Measurements from ENCODE around the gene CAPN5. TPM values are rescaled to one million over a fixed set of nuclear protein-coding genes. Genes with fewer than 3 reads are reported as not detected.

Gene CAPN5
- total RNA-seq, 1 donor from 2014 or later = 5.2 TPM

DNA sequence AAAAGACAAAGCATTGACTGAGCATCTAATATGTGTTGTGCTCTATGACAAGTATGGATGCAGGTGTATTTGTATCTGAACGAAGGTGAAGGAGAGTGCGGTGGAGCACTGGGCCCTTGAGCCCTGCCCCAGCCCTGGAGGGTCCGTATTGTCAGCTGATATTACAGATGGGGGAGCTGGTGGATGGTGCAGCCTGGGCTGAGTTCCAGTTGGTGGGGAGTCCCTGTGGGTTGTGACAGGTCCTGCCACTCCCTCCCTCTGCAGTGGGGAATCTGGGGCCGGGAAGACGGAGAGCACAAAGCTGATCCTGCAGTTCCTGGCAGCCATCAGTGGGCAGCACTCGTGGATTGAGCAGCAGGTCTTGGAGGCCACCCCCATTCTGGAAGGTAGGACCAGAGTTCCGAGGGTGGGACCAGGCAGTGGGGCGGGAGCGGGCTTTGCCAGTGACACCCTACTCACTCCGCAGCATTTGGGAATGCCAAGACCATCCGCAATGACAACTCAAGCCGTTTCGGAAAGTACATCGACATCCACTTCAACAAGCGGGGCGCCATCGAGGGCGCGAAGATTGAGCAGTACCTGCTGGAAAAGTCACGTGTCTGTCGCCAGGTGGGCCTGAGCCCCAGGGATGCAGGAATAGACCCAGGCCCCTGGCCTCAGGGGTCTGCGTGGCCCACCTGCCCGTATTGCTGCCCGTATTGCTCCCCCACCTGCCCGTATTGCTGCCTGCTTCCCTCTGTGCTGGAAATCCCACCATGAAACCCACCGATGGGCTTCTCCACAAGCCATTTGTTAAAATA lies 89.8 kb downstream of the CAPN5 start:
- Histone ChIP-seq H3K36me3 (ENCODE audit: control insufficient read depth in 3 of 3, insufficient read depth in 3 of 3, low read length in 3 of 3) (no peaks in the 10 kb centered on the region), H3K9me3 (ENCODE audit: control insufficient read depth in 3 of 3, low read length in 3 of 3) (no peaks in the 10 kb centered on the region), H3K27ac (ENCODE audit: low read depth, low read length) (no peak overlapping the region), H3K4me3 (ENCODE audit: low read length in 3 of 3) (no peak overlapping the region), H3K4me1 (ENCODE audit: control insufficient read depth in 3 of 3, insufficient read depth in 3 of 3, low read length in 3 of 3) (peaks cover 19 to 27% (median 22%) of the 10 kb centered on the region in 3 donors), H3K27me3 (ENCODE audit: control insufficient read depth in 3 of 3, insufficient read depth in 3 of 3, low read length in 3 of 3) (peaks cover 0 to 4% (median 0%) of the 10 kb centered on the region in 3 donors), H3K9ac (ENCODE audit: low read depth in 1 of 3, low read length in 3 of 3) (no peak overlapping the region)

DNA sequence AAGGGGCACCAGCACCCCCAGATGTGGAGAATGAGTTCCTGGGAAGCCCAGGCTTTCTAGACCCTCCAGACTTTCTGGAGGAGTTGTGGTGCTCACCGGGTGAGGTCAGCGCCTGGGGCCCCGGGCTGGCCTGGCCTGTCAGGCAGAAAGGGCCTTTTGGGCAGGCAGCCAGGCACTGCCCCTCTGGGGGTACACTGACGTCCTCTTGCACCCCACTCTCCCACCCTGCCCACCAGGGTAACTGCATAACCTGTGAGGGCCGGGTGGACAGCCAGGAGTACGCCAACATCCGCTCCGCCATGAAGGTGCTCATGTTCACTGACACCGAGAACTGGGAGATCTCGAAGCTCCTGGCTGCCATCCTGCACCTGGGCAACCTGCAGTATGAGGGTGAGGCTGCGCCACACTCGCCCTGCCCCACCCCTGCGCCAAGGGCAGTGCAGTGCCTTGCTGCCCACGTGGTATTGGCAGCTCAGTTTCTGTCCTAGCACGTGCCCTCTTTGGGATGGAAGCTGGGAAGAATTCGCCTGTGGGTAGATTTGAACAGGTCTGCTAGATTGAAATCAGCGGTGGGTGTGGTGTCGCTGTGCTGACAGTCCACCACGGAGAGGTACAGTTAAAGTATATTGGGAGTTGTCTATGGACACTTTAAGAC lies 91.4 kb downstream of the CAPN5 start:
- H3K36me3 ChIP-seq (ENCODE audit: control insufficient read depth in 3 of 3, insufficient read depth in 3 of 3, low read length in 3 of 3) = no peaks in the 10 kb centered on the region
- no peak overlapping the region for H3K9ac ChIP-seq (ENCODE audit: low read depth in 1 of 3, low read length in 3 of 3)
- peaks cover 0 to 4% (median 0%) of the 10 kb centered on the region in 3 donors for H3K27me3 ChIP-seq (ENCODE audit: control insufficient read depth in 3 of 3, insufficient read depth in 3 of 3, low read length in 3 of 3)
- H3K9me3 ChIP-seq (ENCODE audit: control insufficient read depth in 3 of 3, low read length in 3 of 3) = no peaks in the 10 kb centered on the region
- no peak overlapping the region for H3K4me3 ChIP-seq (ENCODE audit: low read length in 3 of 3)
- peaks cover 13 to 19% (median 15%) of the 10 kb centered on the region in 3 donors for H3K4me1 ChIP-seq (ENCODE audit: control insufficient read depth in 3 of 3, insufficient read depth in 3 of 3, low read length in 3 of 3)
- no peak overlapping the region for H3K27ac ChIP-seq (ENCODE audit: low read depth, low read length)

GRCh38 chr11:77159219-77159936 lies 92.6 kb downstream of the CAPN5 start:
- no peak overlapping the region for H3K9ac ChIP-seq (ENCODE audit: low read depth in 1 of 3, low read length in 3 of 3)
- no peak overlapping the region for H3K27ac ChIP-seq (ENCODE audit: low read depth, low read length)
- no peaks in the 10 kb centered on the region for H3K36me3 ChIP-seq (ENCODE audit: control insufficient read depth in 3 of 3, insufficient read depth in 3 of 3, low read length in 3 of 3)
- no peaks in the 10 kb centered on the region for H3K9me3 ChIP-seq (ENCODE audit: control insufficient read depth in 3 of 3, low read length in 3 of 3)
- H3K27me3 ChIP-seq (ENCODE audit: control insufficient read depth in 3 of 3, insufficient read depth in 3 of 3, low read length in 3 of 3) = peaks cover 0 to 4% (median 0%) of the 10 kb centered on the region in 3 donors
- peaks cover 2 to 8% (median 3%) of the 10 kb centered on the region in 3 donors for H3K4me1 ChIP-seq (ENCODE audit: control insufficient read depth in 3 of 3, insufficient read depth in 3 of 3, low read length in 3 of 3)
- H3K4me3 ChIP-seq (ENCODE audit: low read length in 3 of 3) = no peak overlapping the region

DNA sequence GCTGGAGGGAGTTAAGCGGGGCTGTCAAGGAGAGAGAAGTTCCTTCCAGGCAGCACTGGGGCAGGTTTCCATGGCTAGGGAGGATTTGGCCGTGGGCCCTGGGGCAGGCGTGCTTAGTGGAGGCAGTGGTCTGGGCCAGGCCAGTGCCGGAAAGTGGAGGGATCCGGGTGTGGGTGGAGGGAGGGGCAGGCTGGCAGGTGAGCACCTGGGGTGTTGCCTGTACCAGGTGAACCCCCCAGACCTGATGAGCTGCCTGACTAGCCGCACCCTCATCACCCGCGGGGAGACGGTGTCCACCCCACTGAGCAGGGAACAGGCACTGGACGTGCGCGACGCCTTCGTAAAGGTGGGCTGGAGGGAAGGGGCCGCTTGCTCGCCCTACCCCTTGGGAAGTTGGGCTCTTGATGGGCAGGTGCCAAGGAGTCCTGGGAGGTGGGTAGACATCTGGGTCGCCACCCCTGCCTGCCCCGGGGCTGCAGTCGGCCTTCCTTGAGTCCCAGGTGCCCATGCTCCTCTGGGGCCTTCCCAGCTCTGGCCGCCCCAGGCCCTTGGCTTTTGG lies 93.2 kb downstream of the CAPN5 start:
- no peak overlapping the region for H3K9ac ChIP-seq (ENCODE audit: low read depth in 1 of 3, low read length in 3 of 3)
- no peak overlapping the region for H3K27ac ChIP-seq (ENCODE audit: low read depth, low read length)
- H3K27me3 ChIP-seq (ENCODE audit: control insufficient read depth in 3 of 3, insufficient read depth in 3 of 3, low read length in 3 of 3) = peaks cover 0 to 4% (median 0%) of the 10 kb centered on the region in 3 donors
- H3K36me3 ChIP-seq (ENCODE audit: control insufficient read depth in 3 of 3, insufficient read depth in 3 of 3, low read length in 3 of 3) = no peaks in the 10 kb centered on the region
- peaks cover 0 to 2% (median 0%) of the 10 kb centered on the region in 3 donors for H3K4me1 ChIP-seq (ENCODE audit: control insufficient read depth in 3 of 3, insufficient read depth in 3 of 3, low read length in 3 of 3)
- no peak overlapping the region for H3K4me3 ChIP-seq (ENCODE audit: low read length in 3 of 3)
- H3K9me3 ChIP-seq (ENCODE audit: control insufficient read depth in 3 of 3, low read length in 3 of 3) = no peaks in the 10 kb centered on the region

DNA sequence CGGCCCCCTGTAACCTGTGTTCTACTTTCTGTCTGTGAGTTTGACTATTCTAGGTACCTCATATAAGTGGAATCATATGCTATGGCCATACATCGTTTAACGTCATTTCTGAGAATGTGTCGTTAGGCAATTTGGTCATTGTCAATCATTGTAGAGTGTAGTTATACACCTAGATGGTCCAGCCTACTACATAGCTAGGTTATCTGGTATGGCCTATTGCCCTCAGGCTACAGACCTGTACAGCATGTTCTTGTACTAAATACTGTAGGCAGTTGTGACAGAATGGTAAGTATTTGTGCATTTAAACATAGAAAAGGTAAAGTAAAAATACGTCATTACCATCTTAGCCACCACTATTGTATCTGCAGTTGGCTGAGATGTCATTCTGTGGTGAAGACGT lies 96.5 kb downstream of the CAPN5 start:
- no peaks in the 10 kb centered on the region for H3K36me3 ChIP-seq (ENCODE audit: control insufficient read depth in 3 of 3, insufficient read depth in 3 of 3, low read length in 3 of 3)

DNA sequence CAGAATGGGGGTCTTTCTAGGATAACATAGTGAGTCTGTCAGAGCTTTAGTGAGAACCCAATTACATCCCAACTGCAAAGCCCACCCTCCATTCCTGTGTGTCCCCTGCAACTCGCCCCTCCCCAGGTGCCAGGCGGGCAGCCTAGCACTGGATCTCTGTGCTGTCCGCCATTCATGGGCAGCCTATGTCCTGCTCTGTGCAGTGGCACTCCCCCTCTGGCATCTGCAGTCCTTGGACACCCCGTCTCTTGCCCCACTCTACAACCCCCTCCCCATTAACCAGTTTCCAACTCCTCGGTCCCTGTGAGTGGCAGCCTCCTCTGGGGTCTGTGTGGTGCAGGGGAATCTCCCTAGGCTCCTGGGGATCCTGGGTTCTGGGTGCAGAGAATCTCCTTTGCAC lies 98.3 kb downstream of the CAPN5 start:
- no peaks in the 10 kb centered on the region for H3K36me3 ChIP-seq (ENCODE audit: control insufficient read depth in 3 of 3, insufficient read depth in 3 of 3, low read length in 3 of 3)

More for the DNA sequence above, 96.5 kb downstream of the CAPN5 start:
- Histone ChIP-seq H3K4me3 (ENCODE audit: low read length in 3 of 3) (no peak overlapping the region), H3K27me3 (ENCODE audit: control insufficient read depth in 3 of 3, insufficient read depth in 3 of 3, low read length in 3 of 3) (peaks cover 0 to 4% (median 0%) of the 10 kb centered on the region in 3 donors), H3K9me3 (ENCODE audit: control insufficient read depth in 3 of 3, low read length in 3 of 3) (no peaks in the 10 kb centered on the region), H3K27ac (ENCODE audit: low read depth, low read length) (no peak overlapping the region), H3K4me1 (ENCODE audit: control insufficient read depth in 3 of 3, insufficient read depth in 3 of 3, low read length in 3 of 3) (no peaks in the 10 kb centered on the region), H3K9ac (ENCODE audit: low read depth in 1 of 3, low read length in 3 of 3) (no peak overlapping the region)

DNA sequence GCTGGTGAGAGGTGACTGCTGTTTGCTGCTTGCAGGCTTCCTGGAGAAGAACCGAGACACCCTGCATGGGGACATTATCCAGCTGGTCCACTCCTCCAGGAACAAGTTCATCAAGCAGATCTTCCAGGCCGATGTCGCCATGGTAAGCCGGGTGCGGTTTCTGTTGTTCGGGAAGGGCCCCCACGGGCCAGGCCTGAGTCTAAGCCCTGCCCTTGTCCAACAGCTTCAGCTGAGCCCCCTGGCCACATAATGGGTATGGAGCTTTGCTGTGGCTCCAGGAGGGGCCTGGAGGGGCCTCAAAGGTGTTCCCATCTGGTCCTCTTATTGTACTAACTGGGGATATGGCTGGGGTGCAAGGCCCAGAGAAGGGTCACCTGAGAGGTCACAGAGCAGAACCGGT lies 99.2 kb downstream of the CAPN5 start:
- H3K27me3 ChIP-seq (ENCODE audit: control insufficient read depth in 3 of 3, insufficient read depth in 3 of 3, low read length in 3 of 3) = no peaks in the 10 kb centered on the region
- no peak overlapping the region for H3K9ac ChIP-seq (ENCODE audit: low read depth in 1 of 3, low read length in 3 of 3)
- H3K27ac ChIP-seq (ENCODE audit: low read depth, low read length) = no peak overlapping the region
- H3K9me3 ChIP-seq (ENCODE audit: control insufficient read depth in 3 of 3, low read length in 3 of 3) = no peaks in the 10 kb centered on the region
- H3K36me3 ChIP-seq (ENCODE audit: control insufficient read depth in 3 of 3, insufficient read depth in 3 of 3, low read length in 3 of 3) = no peaks in the 10 kb centered on the region
- no peaks in the 10 kb centered on the region for H3K4me1 ChIP-seq (ENCODE audit: control insufficient read depth in 3 of 3, insufficient read depth in 3 of 3, low read length in 3 of 3)
- H3K4me3 ChIP-seq (ENCODE audit: low read length in 3 of 3) = no peak overlapping the region

More for the DNA sequence above, 98.3 kb downstream of the CAPN5 start:
- H3K4me1 ChIP-seq (ENCODE audit: control insufficient read depth in 3 of 3, insufficient read depth in 3 of 3, low read length in 3 of 3) = no peaks in the 10 kb centered on the region
- H3K9me3 ChIP-seq (ENCODE audit: control insufficient read depth in 3 of 3, low read length in 3 of 3) = no peaks in the 10 kb centered on the region
- H3K27ac ChIP-seq (ENCODE audit: low read depth, low read length) = no peak overlapping the region
- H3K9ac ChIP-seq (ENCODE audit: low read depth in 1 of 3, low read length in 3 of 3) = no peak overlapping the region
- no peak overlapping the region for H3K4me3 ChIP-seq (ENCODE audit: low read length in 3 of 3)
- no peaks in the 10 kb centered on the region for H3K27me3 ChIP-seq (ENCODE audit: control insufficient read depth in 3 of 3, insufficient read depth in 3 of 3, low read length in 3 of 3)

GRCh38 chr11:77167111-77167626 lies 100.4 kb downstream of the CAPN5 start:
- Histone ChIP-seq H3K9ac (ENCODE audit: low read depth in 1 of 3, low read length in 3 of 3) (no peak overlapping the region), H3K4me1 (ENCODE audit: control insufficient read depth in 3 of 3, insufficient read depth in 3 of 3, low read length in 3 of 3) (peaks cover 0 to 2% (median 0%) of the 10 kb centered on the region in 3 donors), H3K27me3 (ENCODE audit: control insufficient read depth in 3 of 3, insufficient read depth in 3 of 3, low read length in 3 of 3) (no peaks in the 10 kb centered on the region), H3K36me3 (ENCODE audit: control insufficient read depth in 3 of 3, insufficient read depth in 3 of 3, low read length in 3 of 3) (no peaks in the 10 kb centered on the region), H3K4me3 (ENCODE audit: low read length in 3 of 3) (no peak overlapping the region), H3K9me3 (ENCODE audit: control insufficient read depth in 3 of 3, low read length in 3 of 3) (no peaks in the 10 kb centered on the region), H3K27ac (ENCODE audit: low read depth, low read length) (no peak overlapping the region)

DNA sequence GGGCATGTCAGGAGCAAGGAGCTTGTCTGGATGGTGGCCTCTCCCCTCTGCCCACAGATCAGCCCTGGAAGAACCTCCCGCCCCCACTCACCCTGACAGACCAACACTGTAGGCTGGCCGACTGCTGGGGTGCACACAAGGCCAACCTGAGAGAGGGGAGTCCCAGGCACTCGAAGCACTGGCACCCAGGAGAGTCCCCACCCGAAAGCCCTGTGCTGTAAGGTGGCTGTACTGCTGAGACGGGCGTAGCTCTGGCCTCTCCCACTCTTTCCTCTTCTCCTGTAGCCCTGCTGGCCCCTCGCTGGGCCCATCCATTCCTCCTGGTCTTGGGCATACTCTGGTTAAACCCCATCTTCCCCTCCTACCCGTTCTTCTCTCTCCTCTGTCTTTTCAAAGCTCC lies 101.0 kb downstream of the CAPN5 start:
- Histone ChIP-seq H3K9me3 (ENCODE audit: control insufficient read depth in 3 of 3, low read length in 3 of 3) (no peaks in the 10 kb centered on the region), H3K9ac (ENCODE audit: low read depth in 1 of 3, low read length in 3 of 3) (no peak overlapping the region), H3K4me3 (ENCODE audit: low read length in 3 of 3) (no peak overlapping the region), H3K27me3 (ENCODE audit: control insufficient read depth in 3 of 3, insufficient read depth in 3 of 3, low read length in 3 of 3) (no peaks in the 10 kb centered on the region), H3K36me3 (ENCODE audit: control insufficient read depth in 3 of 3, insufficient read depth in 3 of 3, low read length in 3 of 3) (no peaks in the 10 kb centered on the region), H3K4me1 (ENCODE audit: control insufficient read depth in 3 of 3, insufficient read depth in 3 of 3, low read length in 3 of 3) (peaks cover 0 to 3% (median 0%) of the 10 kb centered on the region in 3 donors), H3K27ac (ENCODE audit: low read depth, low read length) (no peak overlapping the region)

Data from skeletal muscle tissue (tissue), 4 donors.